A549 (cell line): Measurements from ENCODE around the gene CEBPE. TPM values are rescaled to one million over a fixed set of nuclear protein-coding genes. Genes with fewer than 3 reads are reported as not detected.

Experiments used
- ATAC-seq, 2 experiments: fragments of 200-7000 bp in 1 of 2; fragments of >200 bp in 1 of 2; cut with Nextera tagmentation in 1 of 2; cut with Tn5 transposase in 1 of 2; 3 replicates each; pipeline versions ENCODE4 v1.8.0 to v1.9.1; 2018 to 2020; ENCODE audit warnings: mild to moderate bottlenecking in 1 of 2, moderate library complexity in 1 of 2
- CTCF ChIA-PET: fragments of 300-600 bp; sonication (Branson Sonifier 250); formaldehyde crosslinking; extraction: SDS; loops from one replicate; lab custom pipeline; 2021; ENCODE audit warnings: antibody characterized with exemption, inconsistent platforms; lab: Yijun Ruan, JAX
- POLR2A ChIA-PET: fragments of 350-600 bp; formaldehyde crosslinking; extraction: SDS; loops from one replicate; lab custom pipeline; 2021; ENCODE audit warnings: antibody characterized with exemption, inconsistent platforms; lab: Yijun Ruan, JAX
- DNase-seq, 2 experiments: peaks; one replicate each; pipeline versions ENCODE4 v3.0.0 to v3.0.0-alpha.2; 2011 to 2016; ENCODE audit warnings: low read depth in 1 of 2, low spot score in 1 of 2
- FAIRE-seq: peaks from 2 replicates; lab custom pipeline; 2011; peaks lifted over from hg19 to GRCh38; lab: Jason Lieb, UNC
- H3K27ac ChIP-seq, 2 experiments: fragments of >200 bp; sonication (Bioruptor Twin); formaldehyde crosslinking; 3 replicates each; pipeline ENCODE4 v1.5.1; 2016 to 2017
- H3K4me1 ChIP-seq: fragments of >200 bp; sonication (Bioruptor Twin); formaldehyde crosslinking; 3 replicates; pipeline ENCODE4 v1.6.1; 2016
- H3K4me2 ChIP-seq: fragments of >200 bp; sonication (Bioruptor Twin); formaldehyde crosslinking; 3 replicates; pipeline ENCODE4 v1.6.1; 2016
- H3K4me3 ChIP-seq: fragments of >200 bp; sonication (Bioruptor Twin); formaldehyde crosslinking; 3 replicates; pipeline ENCODE4 v1.5.1; 2016
- H3K9me3 ChIP-seq: fragments of >200 bp; sonication (Bioruptor Twin); formaldehyde crosslinking; 3 replicates; pipeline ENCODE4 v1.6.1; 2016
- ELK1 ChIP-seq: fragments of 150-350 bp; IDR thresholded peaks from 2 replicates; pipeline ENCODE4 v1.6.1; 2014; ENCODE audit warnings: low read depth, mild to moderate bottlenecking, low read length
- EP300 ChIP-seq, 2 experiments: fragments of >200 bp; sonication (Bioruptor Twin); formaldehyde crosslinking; IDR thresholded peaks; 2 replicates in 1 of 2; 3 replicates in 1 of 2; pipeline ENCODE4 v1.6.1; 2016 to 2017
- ESRRA ChIP-seq: fragments of 150-350 bp; IDR thresholded peaks from 2 replicates; pipeline ENCODE4 v1.6.1; 2014; ENCODE audit warnings: mild to moderate bottlenecking, low read length, borderline replicate concordance
- GATA3 ChIP-seq: IDR thresholded peaks from 2 replicates; pipeline ENCODE4 v1.6.1; 2012; ENCODE audit warnings: borderline replicate concordance
- HMGXB4 ChIP-seq: fragments of 250-450 bp; sonication (Bioruptor Pico); IDR thresholded peaks from 2 replicates; pipeline ENCODE4 v1.5.0; 2021; ENCODE audit warnings: mild to moderate bottlenecking, moderate library complexity, borderline replicate concordance
- HOXA7 ChIP-seq: fragments of 250-450 bp; sonication (Bioruptor Pico); IDR thresholded peaks from 2 replicates; pipeline ENCODE4 v1.5.0; 2020; ENCODE audit warnings: mild to moderate bottlenecking, moderate library complexity
- HOXB5 ChIP-seq: fragments of 250-450 bp; sonication (Bioruptor Pico); IDR thresholded peaks from 2 replicates; pipeline ENCODE4 v1.5.0; 2020; ENCODE audit warnings: mild to moderate bottlenecking, moderate library complexity
- JUN ChIP-seq, 2 experiments: fragments of >200 bp; sonication (Bioruptor Twin); formaldehyde crosslinking; IDR thresholded peaks; 2 replicates in 1 of 2; 3 replicates in 1 of 2; pipeline ENCODE4 v1.6.1; 2016 to 2017
- JUNB ChIP-seq: fragments of >200 bp; sonication (Bioruptor Twin); formaldehyde crosslinking; IDR thresholded peaks from 2 replicates; pipeline ENCODE4 v1.6.1; 2016
- KDM5A ChIP-seq: fragments of 200-600 bp; sonication (generic); IDR thresholded peaks from 2 replicates; pipeline ENCODE4 v1.6.1; 2016; ENCODE audit warnings: antibody characterized with exemption, mild to moderate bottlenecking
- MYC ChIP-seq: IDR thresholded peaks from 2 replicates; pipeline ENCODE4 v1.6.1; 2012; ENCODE audit warnings: mild to moderate bottlenecking, inconsistent platforms, low read length, improper control_type of control experiment, borderline replicate concordance
- NFE2L2 ChIP-seq: fragments of 150-350 bp; conservative IDR thresholded peaks from 2 replicates; pipeline ENCODE4 v1.6.1; 2014; ENCODE audit warnings: low read length
- POLR2AphosphoS2 ChIP-seq: conservative IDR thresholded peaks from 2 replicates; pipeline ENCODE4 v1.6.1; 2012; ENCODE audit warnings: low read length, improper control_type of control experiment, inconsistent platforms
- TP53 ChIP-seq: fragments of 250-450 bp; sonication (Bioruptor Pico); IDR thresholded peaks from 2 replicates; pipeline ENCODE4 v1.5.0; 2021; ENCODE audit warnings: mild to moderate bottlenecking, moderate library complexity
- ZC3H11A ChIP-seq: fragments of 450-650 bp; IDR thresholded peaks from 2 replicates; pipeline ENCODE4 v1.6.1; 2014; ENCODE audit warnings: antibody characterized with exemption, mild to moderate bottlenecking
- ZFP36 ChIP-seq: fragments of 450-650 bp; IDR thresholded peaks from 2 replicates; pipeline ENCODE4 v1.6.1; 2014; ENCODE audit warnings: borderline replicate concordance; ENCODE audit not compliant: partially characterized antibody
- WGBS: methylation state at CpG from one replicate; pipeline ENCODE4 v1.1.6; 2017; ENCODE audit errors: missing lambda C conversion rate; 5-methylcytosine and 5-hydroxymethylcytosine counted together
- polyA plus RNA-seq, 4 experiments: library from polyadenylated mRNA; depleted of rRNA in 3 of 4; stranded (reverse); fragments of >200 nt; fragmentation: RNase III in 1 of 4; extraction: RNeasy Plus Mini Kit Qiagen cat#74134 plus additional on column Dnase treatment in 1 of 4; gene quantifications; 2 replicates in 3 of 4; 3 replicates in 1 of 4; pipeline ENCODE4 v1.2.3, GENCODE V29; 2011 to 2017
- TF ChIP-seq, protein P1 (sequence below): fragments of >200 bp; sonication (Bioruptor Twin); formaldehyde crosslinking; IDR thresholded peaks from 2 replicates; pipeline ENCODE4 v1.6.1; 2016
- TF ChIP-seq, protein P2 (sequence below): IDR thresholded peaks from 2 replicates; pipeline ENCODE4 v1.6.1; 2012
- TF ChIP-seq, protein P3 (sequence below): IDR thresholded peaks from 2 replicates; pipeline ENCODE4 v1.6.1; 2012

Gene CEBPE
- polyA plus RNA-seq, 2 of the 4 experiments (the other 2 are of a cell fraction): 0.05 TPM; not detected in 1

GRCh38 chr14:23168246-23168645 lies 49.2 kb upstream of the CEBPE start (continued):
- TF ChIP-seq HMGXB4 (no peak), MYC (no peak)
- TF ChIP-seq, protein P1, sequence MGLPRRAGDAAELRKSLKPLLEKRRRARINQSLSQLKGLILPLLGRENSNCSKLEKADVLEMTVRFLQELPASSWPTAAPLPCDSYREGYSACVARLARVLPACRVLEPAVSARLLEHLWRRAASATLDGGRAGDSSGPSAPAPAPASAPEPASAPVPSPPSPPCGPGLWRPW: no peak

GRCh38 chr14:23167116-23167847 lies 48.2 kb upstream of the CEBPE start:
- CTCF ChIA-PET: interaction anchor here (25.1 kb wide), 1 partner anchor 47 kb away, joined by 848 read pairs; the partner anchor contains the start of gene CEBPE
- Histone ChIP-seq H3K4me2 (no peak overlapping the region), H3K4me3 (no peak overlapping the region), H3K4me1 (no peaks in the 10 kb centered on the region), H3K27ac (no peak overlapping the region), H3K9me3 (no peaks in the 10 kb centered on the region)
- TF ChIP-seq, protein P2, sequence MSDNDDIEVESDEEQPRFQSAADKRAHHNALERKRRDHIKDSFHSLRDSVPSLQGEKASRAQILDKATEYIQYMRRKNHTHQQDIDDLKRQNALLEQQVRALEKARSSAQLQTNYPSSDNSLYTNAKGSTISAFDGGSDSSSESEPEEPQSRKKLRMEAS: no peak
- TF ChIP-seq, protein P3, sequence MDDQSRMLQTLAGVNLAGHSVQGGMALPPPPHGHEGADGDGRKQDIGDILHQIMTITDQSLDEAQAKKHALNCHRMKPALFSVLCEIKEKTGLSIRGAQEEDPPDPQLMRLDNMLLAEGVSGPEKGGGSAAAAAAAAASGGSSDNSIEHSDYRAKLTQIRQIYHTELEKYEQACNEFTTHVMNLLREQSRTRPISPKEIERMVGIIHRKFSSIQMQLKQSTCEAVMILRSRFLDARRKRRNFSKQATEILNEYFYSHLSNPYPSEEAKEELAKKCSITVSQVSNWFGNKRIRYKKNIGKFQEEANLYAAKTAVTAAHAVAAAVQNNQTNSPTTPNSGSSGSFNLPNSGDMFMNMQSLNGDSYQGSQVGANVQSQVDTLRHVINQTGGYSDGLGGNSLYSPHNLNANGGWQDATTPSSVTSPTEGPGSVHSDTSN: no peak
- no peak for TF ChIP-seq EP300 (IDR thresholded peaks at IDR 0.05)
- no peak for TF ChIP-seq ELK1
- TF ChIP-seq KDM5A: no peak
- no peak for TF ChIP-seq ZFP36
- TF ChIP-seq HOXA7 (CRISPR knock-in tag): no peak
- TF ChIP-seq TP53: no peak
- no peak for TF ChIP-seq ZC3H11A
- no peak for TF ChIP-seq JUN (IDR thresholded peaks at IDR 0.05)
- no peak for TF ChIP-seq HOXB5 (CRISPR knock-in tag)
- TF ChIP-seq NFE2L2: no peak
- no peak for TF ChIP-seq POLR2AphosphoS2
- no peak for TF ChIP-seq ESRRA
- TF ChIP-seq JUNB: no peak
- POLR2A ChIA-PET: interaction anchor here (0.9 to 1.5 kb wide), 2 partner anchors 14 to 72 kb away, joined by 3 to 4 read pairs; partner anchors contain the start of genes ACIN1 and C14orf119
- ATAC-seq: no peak; a peak in 1 of 6 replicates
- DNase-seq: no peak
- 61% methylated on average over 9 of the region's 9 CpGs for WGBS
- FAIRE-seq: no peak

DNA sequence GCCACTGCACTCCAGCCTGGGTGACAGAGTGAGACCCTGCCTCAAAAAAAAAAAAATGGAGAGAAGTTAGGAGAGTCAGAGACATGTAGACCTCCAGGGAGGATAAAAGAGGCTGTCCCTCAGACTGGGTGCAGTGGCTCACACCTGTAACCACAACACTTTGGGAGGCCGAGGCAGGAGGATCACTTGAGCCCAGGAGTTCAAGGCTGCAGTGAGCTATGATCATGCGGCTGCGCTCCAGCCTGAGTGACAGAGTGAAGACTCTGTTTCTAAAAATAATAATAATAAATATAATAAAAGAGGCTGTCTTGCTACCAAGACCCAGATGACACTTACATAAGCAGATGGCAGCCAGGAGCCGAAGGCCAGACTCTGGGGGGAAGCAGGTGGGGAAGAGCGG lies 45.9 kb upstream of the CEBPE start:
- ChIA-PET POLR2A (no interaction called here), CTCF (interaction anchor here (1.0 to 1.5 kb wide), 4 partner anchors 8 to 44 kb away, joined by 3 to 5 read pairs (median 4); no protein-coding TSS in a partner anchor)
- H3K27ac ChIP-seq: no peak overlapping the region
- WGBS: 82% methylated on average over 5 of the region's 5 CpGs
- no peak for TF ChIP-seq GATA3
- H3K4me3 ChIP-seq: no peak overlapping the region
- FAIRE-seq (no peak), ATAC-seq (no peak), DNase-seq (no peak)
- H3K4me1 ChIP-seq: no peaks in the 10 kb centered on the region
- no peak overlapping the region for H3K4me2 ChIP-seq
- H3K9me3 ChIP-seq: no peaks in the 10 kb centered on the region
